ENCODE measurements around the gene CLEC7A.

CLEC7A gene

GRCh38 chr12:10128687-10129086 is 1.3 kb downstream of the CLEC7A start:
- Histone ChIP-seq H4K20me1 (ENCODE audit: insufficient read depth, low read length, poor library complexity, severe bottlenecking) (no peaks in the 10 kb centered on the region), H3K36me3 (ENCODE audit: insufficient read depth, low read length) (no peaks in the 10 kb centered on the region), H3K9me2 (replicated peaks; ENCODE audit: low read depth, low read length) (no peaks in the 10 kb centered on the region), H3K9ac (ENCODE audit: low read depth, low read length, poor library complexity, severe bottlenecking) (no peak overlapping the region), H3K27me3 (ENCODE audit: insufficient read depth, low read length, poor library complexity, severe bottlenecking) (no peaks in the 10 kb centered on the region), H3F3A (ENCODE audit: low read depth) (no peaks in the 10 kb centered on the region), H3K4me3 (ENCODE audit: low read length, poor library complexity, severe bottlenecking) (no peak overlapping the region), H3K79me2 (ENCODE audit: insufficient read depth, low read length) (no peaks in the 10 kb centered on the region), H3K9me3 (ENCODE audit: insufficient read depth, low read depth, low read length) (no peaks in the 10 kb centered on the region), H3K4me2 (ENCODE audit: low read depth, low read length, poor library complexity, severe bottlenecking) (no peak overlapping the region), H3K4me1 (ENCODE audit: insufficient read depth, low read length, poor library complexity, severe bottlenecking) (peaks cover 11% of the 10 kb centered on the region), H2AFZ (ENCODE audit: low read length) (no peak overlapping the region)
- no peak for TF ChIP-seq EZH2phosphoT487 (IDR thresholded peaks at IDR 0.05; ENCODE audit: borderline replicate concordance)
- TF ChIP-seq CTCF (conservative IDR thresholded peaks at IDR 0.05; ENCODE audit: low read length): no peak

GRCh38 chr12:10126413-10126812 is 3.6 kb downstream of the CLEC7A start:
- H3K4me2 ChIP-seq (ENCODE audit: low read depth, low read length, poor library complexity, severe bottlenecking): no peak overlapping the region

GRCh38 chr12:10122689-10123088 is 7.3 kb downstream of the CLEC7A start:
- Histone ChIP-seq H3K4me1 (ENCODE audit: insufficient read depth, low read length, poor library complexity, severe bottlenecking) (no peaks in the 10 kb centered on the region), H3F3A (ENCODE audit: low read depth) (no peaks in the 10 kb centered on the region), H3K79me2 (ENCODE audit: insufficient read depth, low read length) (no peaks in the 10 kb centered on the region), H3K9me3 (ENCODE audit: insufficient read depth, low read depth, low read length) (no peaks in the 10 kb centered on the region), H3K4me3 (ENCODE audit: low read length, poor library complexity, severe bottlenecking) (no peak overlapping the region), H3K4me2 (ENCODE audit: low read depth, low read length, poor library complexity, severe bottlenecking) (no peak overlapping the region), H3K9ac (ENCODE audit: low read depth, low read length, poor library complexity, severe bottlenecking) (no peak overlapping the region), H4K20me1 (ENCODE audit: insufficient read depth, low read length, poor library complexity, severe bottlenecking) (no peaks in the 10 kb centered on the region), H3K27me3 (ENCODE audit: insufficient read depth, low read length, poor library complexity, severe bottlenecking) (no peaks in the 10 kb centered on the region), H2AFZ (ENCODE audit: low read length) (no peak overlapping the region), H3K36me3 (ENCODE audit: insufficient read depth, low read length) (no peaks in the 10 kb centered on the region), H3K9me2 (replicated peaks; ENCODE audit: low read depth, low read length) (no peaks in the 10 kb centered on the region)
- TF ChIP-seq CTCF (conservative IDR thresholded peaks at IDR 0.05; ENCODE audit: low read length) (no peak), EZH2phosphoT487 (IDR thresholded peaks at IDR 0.05; ENCODE audit: borderline replicate concordance) (no peak)

More at GRCh38 chr12:10126413-10126812, 3.6 kb downstream of the CLEC7A start:
- Histone ChIP-seq H3K9me2 (replicated peaks; ENCODE audit: low read depth, low read length) (no peaks in the 10 kb centered on the region), H3K9ac (ENCODE audit: low read depth, low read length, poor library complexity, severe bottlenecking) (no peak overlapping the region), H3K4me1 (ENCODE audit: insufficient read depth, low read length, poor library complexity, severe bottlenecking) (peaks cover 11% of the 10 kb centered on the region), H3K4me3 (ENCODE audit: low read length, poor library complexity, severe bottlenecking) (no peak overlapping the region), H3K36me3 (ENCODE audit: insufficient read depth, low read length) (no peaks in the 10 kb centered on the region), H2AFZ (ENCODE audit: low read length) (no peak overlapping the region), H4K20me1 (ENCODE audit: insufficient read depth, low read length, poor library complexity, severe bottlenecking) (no peaks in the 10 kb centered on the region), H3K27me3 (ENCODE audit: insufficient read depth, low read length, poor library complexity, severe bottlenecking) (no peaks in the 10 kb centered on the region), H3K79me2 (ENCODE audit: insufficient read depth, low read length) (no peaks in the 10 kb centered on the region), H3K9me3 (ENCODE audit: insufficient read depth, low read depth, low read length) (no peaks in the 10 kb centered on the region), H3F3A (ENCODE audit: low read depth) (no peaks in the 10 kb centered on the region)
- TF ChIP-seq CTCF (conservative IDR thresholded peaks at IDR 0.05; ENCODE audit: low read length) (no peak), EZH2phosphoT487 (IDR thresholded peaks at IDR 0.05; ENCODE audit: borderline replicate concordance) (no peak)
